Right atrium auricular region (tissue), 2 donors: Measurements from ENCODE around the gene ZNF300. TPM values are rescaled to one million over a fixed set of nuclear protein-coding genes. Genes with fewer than 3 reads are reported as not detected.
"Not testable (repeated sequence)": the region's sequence is repeated elsewhere in the genome, so short reads cannot be mapped to it uniquely, and the experiment has no call there.

Source experiments
- DNase-seq: peaks from one replicate; pipeline ENCODE4 v3.0.0-alpha.2; 2019; ENCODE audit warnings: low spot score
- H3K27ac ChIP-seq, 2 donors: fragments of 200-600 bp; sonication (generic); 1 replicate in 1 of 2; 2 replicates in 1 of 2; pipeline ENCODE4 v1.5.1; 2016 to 2019
- H3K27me3 ChIP-seq, 2 donors: fragments of 200-600 bp; sonication (generic); one replicate each; pipeline versions ENCODE4 v1.5.1 to v1.6.0; 2017 to 2019
- H3K36me3 ChIP-seq: fragments of 200-600 bp; sonication (generic); one replicate; pipeline ENCODE4 v1.5.1; 2016
- H3K4me1 ChIP-seq, 2 donors: fragments of 200-600 bp; sonication (generic); one replicate each; pipeline versions ENCODE4 v1.5.1 to v1.6.0; 2017 to 2019
- H3K4me3 ChIP-seq, 2 donors: fragments of 200-600 bp; sonication (generic); 1 replicate in 1 of 2; 2 replicates in 1 of 2; pipeline ENCODE4 v1.5.1; 2017 to 2019; ENCODE audit warnings: mild to moderate bottlenecking in 1 of 2, moderate library complexity in 1 of 2
- H3K9me3 ChIP-seq, 2 donors: fragments of 200-600 bp; sonication (generic); one replicate each; pipeline ENCODE4 v1.5.1; 2019
- total RNA-seq, 2 donors: library from RNA; depleted of rRNA; stranded (reverse); fragments of >200 nt; gene quantifications; one replicate each; pipeline ENCODE4 v1.1.0, GENCODE V29; 2016
- TF ChIP-seq, protein P1 (sequence below), 2 donors: fragments of 200-600 bp; sonication (generic); IDR thresholded peaks; one replicate each; pipeline ENCODE4 v1.5.1; 2019; ENCODE audit warnings: antibody characterized with exemption in 2 of 2

Gene ZNF300
- total RNA-seq, 2 donors from 2014 or later = 0.74 to 1.6 TPM

DNA sequence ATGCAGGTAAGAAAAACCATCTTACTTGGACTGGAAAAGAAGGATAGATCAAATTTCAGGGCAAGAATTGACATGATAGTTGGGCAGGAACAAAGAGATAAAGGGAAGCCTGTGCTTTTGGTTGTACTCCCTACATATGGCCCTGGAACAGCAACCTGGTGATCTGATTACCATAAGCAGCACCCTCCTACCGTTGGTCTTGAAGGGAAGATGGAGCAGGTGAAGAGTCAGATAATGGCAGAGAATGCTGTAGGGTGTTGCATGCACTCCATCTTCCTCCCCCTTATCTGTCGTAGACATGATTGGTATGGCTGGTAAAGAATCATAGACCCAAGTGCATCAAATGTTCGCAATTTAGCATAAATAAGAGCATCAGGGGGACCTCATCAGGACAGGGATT, 53.7 kb downstream of the ZNF300 start:
- Histone ChIP-seq H3K4me1 (no peaks in the 10 kb centered on the region), H3K27ac (no peak overlapping the region), H3K36me3 (no peaks in the 10 kb centered on the region), H3K27me3 (no peaks in the 10 kb centered on the region), H3K9me3 (no peaks in the 10 kb centered on the region), H3K4me3 (no peak overlapping the region)
- TF ChIP-seq, protein P1, sequence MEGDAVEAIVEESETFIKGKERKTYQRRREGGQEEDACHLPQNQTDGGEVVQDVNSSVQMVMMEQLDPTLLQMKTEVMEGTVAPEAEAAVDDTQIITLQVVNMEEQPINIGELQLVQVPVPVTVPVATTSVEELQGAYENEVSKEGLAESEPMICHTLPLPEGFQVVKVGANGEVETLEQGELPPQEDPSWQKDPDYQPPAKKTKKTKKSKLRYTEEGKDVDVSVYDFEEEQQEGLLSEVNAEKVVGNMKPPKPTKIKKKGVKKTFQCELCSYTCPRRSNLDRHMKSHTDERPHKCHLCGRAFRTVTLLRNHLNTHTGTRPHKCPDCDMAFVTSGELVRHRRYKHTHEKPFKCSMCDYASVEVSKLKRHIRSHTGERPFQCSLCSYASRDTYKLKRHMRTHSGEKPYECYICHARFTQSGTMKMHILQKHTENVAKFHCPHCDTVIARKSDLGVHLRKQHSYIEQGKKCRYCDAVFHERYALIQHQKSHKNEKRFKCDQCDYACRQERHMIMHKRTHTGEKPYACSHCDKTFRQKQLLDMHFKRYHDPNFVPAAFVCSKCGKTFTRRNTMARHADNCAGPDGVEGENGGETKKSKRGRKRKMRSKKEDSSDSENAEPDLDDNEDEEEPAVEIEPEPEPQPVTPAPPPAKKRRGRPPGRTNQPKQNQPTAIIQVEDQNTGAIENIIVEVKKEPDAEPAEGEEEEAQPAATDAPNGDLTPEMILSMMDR (IDR thresholded peaks at IDR 0.05) = no peak
- no peak for DNase-seq

- Histone ChIP-seq H3K27me3 (no peaks in the 10 kb centered on the region), H3K4me3 (no peak overlapping the region), H3K36me3 (no peaks in the 10 kb centered on the region), H3K4me1 (no peaks in the 10 kb centered on the region), H3K27ac (no peak overlapping the region), H3K9me3 (no peaks in the 10 kb centered on the region)
- TF ChIP-seq, protein P1 (IDR thresholded peaks at IDR 0.05) = no peak
- DNase-seq = no peak
Measured at GRCh38 chr5:150848271-150848670, 56.5 kb downstream of the ZNF300 start.

- Histone ChIP-seq H3K4me3 (no peak overlapping the region), H3K36me3 (no peaks in the 10 kb centered on the region), H3K27me3 (no peaks in the 10 kb centered on the region), H3K9me3 (no peaks in the 10 kb centered on the region), H3K4me1 (no peaks in the 10 kb centered on the region), H3K27ac (no peak overlapping the region)
- TF ChIP-seq, protein P1 (IDR thresholded peaks at IDR 0.05) = no peak
- no peak for DNase-seq
Measured at GRCh38 chr5:150847334-150847695, 57.5 kb downstream of the ZNF300 start.

DNA sequence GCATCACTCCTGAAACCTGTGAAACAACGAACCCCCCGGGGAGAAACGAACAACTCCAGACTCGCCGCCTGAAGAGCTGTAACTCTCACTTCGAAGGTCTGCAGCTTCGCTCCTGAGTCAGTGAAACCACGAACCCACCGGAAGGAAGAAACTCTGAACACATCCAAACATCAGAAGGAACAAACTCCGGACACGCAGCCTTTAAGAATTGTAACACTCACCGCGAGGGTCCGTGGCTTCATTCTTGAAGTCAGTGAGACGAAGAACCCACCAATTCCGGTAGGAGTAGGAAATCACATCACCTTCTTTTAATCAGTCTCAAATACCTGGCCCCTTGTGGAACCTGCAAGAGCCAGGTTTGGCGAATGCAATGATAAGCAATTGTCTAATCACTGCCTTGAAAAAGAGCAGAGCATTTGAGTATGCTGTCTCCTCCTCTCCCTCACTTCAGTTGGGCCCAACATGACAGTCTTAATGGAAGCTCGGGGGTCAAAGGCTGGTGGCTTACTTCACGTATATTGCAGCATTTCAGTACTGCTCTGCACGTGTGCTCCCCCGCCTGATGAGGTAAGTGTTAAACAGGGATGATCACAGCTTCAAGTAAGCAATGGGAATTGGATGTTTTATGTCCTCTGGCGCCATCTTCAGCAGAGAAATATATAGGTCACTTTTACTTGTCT, 58.0 kb downstream of the ZNF300 start:
- peak; percentile 64 for DNase-seq
- Histone ChIP-seq H3K9me3 (no peaks in the 10 kb centered on the region), H3K36me3 (no peaks in the 10 kb centered on the region), H3K27ac (no peak overlapping the region), H3K4me3 (no peak overlapping the region), H3K4me1 (no peaks in the 10 kb centered on the region), H3K27me3 (no peaks in the 10 kb centered on the region)
- TF ChIP-seq, protein P1 (IDR thresholded peaks at IDR 0.05) = peak; percentile 30 to 78

GRCh38 chr5:150846308-150846653, 58.5 kb downstream of the ZNF300 start, which contains the start of gene IRGM:
Gene IRGM (plus strand): TSS chr5:150846521. CDS start chr5:150848124, 1,603 bp downstream.
- H3K27ac ChIP-seq, H3K9me3 ChIP-seq, H3K4me1 ChIP-seq, H3K36me3 ChIP-seq, H3K27me3 ChIP-seq, DNase-seq, H3K4me3 ChIP-seq: not testable (repeated sequence)

GRCh38 chr5:150845185-150845859, 59.5 kb downstream of the ZNF300 start:
- not testable (repeated sequence) for DNase-seq, H3K27me3 ChIP-seq, H3K4me1 ChIP-seq, H3K9me3 ChIP-seq, H3K36me3 ChIP-seq, H3K27ac ChIP-seq, H3K4me3 ChIP-seq

Other genes starting within 250 kb of the ZNF300 start
- gene MYOZ3, start 243.7 kb downstream of the ZNF300 start, total RNA-seq = 1 to 10 TPM; 2.0 to 3.5 TPM
- gene RBM22, start 203.9 kb downstream of the ZNF300 start, total RNA-seq = 10 to 100 TPM; 26.0 to 29.5 TPM
- gene DCTN4, start 146.0 kb downstream of the ZNF300 start, total RNA-seq = 10 to 100 TPM; 34.6 to 40.0 TPM
- 10 to 100 TPM; 24.6 to 48.1 TPM for gene SMIM3, start 126.2 kb downstream of the ZNF300 start, total RNA-seq
- gene IRGM, start 58.5 kb downstream of the ZNF300 start, total RNA-seq = not detected
- 1,000 to 10,000 TPM; 2,222 to 2,480 TPM for gene GPX3, start 115.6 kb upstream of the ZNF300 start, total RNA-seq
- gene TNIP1, start 176.1 kb upstream of the ZNF300 start, total RNA-seq = 10 to 100 TPM; 68.9 to 92.6 TPM